Mucosa of stomach (tissue), 1 donor: ENCODE data around the gene RHBDF2.

Experiments used
- H3K27me3 ChIP-seq: one replicate; pipeline ENCODE4 v1.7.0; 2013; ENCODE audit warnings: mild to moderate bottlenecking, low read length; ENCODE audit not compliant: control insufficient read depth, insufficient read depth
- H3K36me3 ChIP-seq: one replicate; pipeline ENCODE4 v1.7.0; 2013; ENCODE audit warnings: low read length; ENCODE audit not compliant: control insufficient read depth, insufficient read depth
- H3K4me1 ChIP-seq: one replicate; pipeline ENCODE4 v1.7.0; 2013; ENCODE audit warnings: mild to moderate bottlenecking, low read length; ENCODE audit not compliant: control insufficient read depth, insufficient read depth
- H3K4me3 ChIP-seq: one replicate; pipeline ENCODE4 v1.7.0; 2013; ENCODE audit warnings: low read length
- H3K9ac ChIP-seq: one replicate; pipeline ENCODE4 v1.7.0; 2013; ENCODE audit warnings: mild to moderate bottlenecking, low read length, moderate library complexity
- H3K9me3 ChIP-seq: one replicate; pipeline ENCODE4 v1.7.0; 2013; ENCODE audit warnings: mild to moderate bottlenecking, low read length, moderate library complexity; ENCODE audit not compliant: control insufficient read depth
- donor health status: Pancreatic carcinoma.

RHBDF2 gene

DNA sequence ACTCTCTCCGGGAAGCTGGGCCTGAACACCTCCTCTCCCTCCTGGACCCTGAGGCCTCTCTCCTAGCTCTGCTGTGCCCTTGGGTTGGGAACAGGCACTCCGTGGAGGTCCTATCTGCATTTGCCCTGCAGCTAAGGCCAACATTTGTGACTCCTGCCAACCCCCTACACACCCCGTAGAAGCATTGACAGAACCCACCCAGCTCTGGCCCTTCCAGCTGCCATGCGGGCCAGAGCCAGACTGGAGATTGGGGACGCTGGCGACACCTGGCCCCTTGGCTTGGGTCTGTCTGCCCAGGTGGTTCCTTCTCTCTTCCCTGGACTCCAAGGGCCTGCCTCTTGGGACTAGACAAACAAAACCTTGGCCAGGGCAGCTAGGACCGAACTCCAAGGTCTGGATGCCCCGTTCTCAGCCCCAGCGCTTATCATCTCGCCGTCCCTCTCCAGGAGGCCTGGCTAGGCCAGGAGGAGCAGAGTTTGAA is 644 bp upstream of the RHBDF2 start:
- peak overlapping the region; percentile 47 for H3K4me3 ChIP-seq
- peaks cover 4% of the 10 kb centered on the region for H3K27me3 ChIP-seq
- H3K9me3 ChIP-seq = no peaks in the 10 kb centered on the region
- H3K4me1 ChIP-seq = peaks cover 47% of the 10 kb centered on the region
- no peaks in the 10 kb centered on the region for H3K36me3 ChIP-seq
- H3K9ac ChIP-seq = peak overlapping the region; percentile 41

DNA sequence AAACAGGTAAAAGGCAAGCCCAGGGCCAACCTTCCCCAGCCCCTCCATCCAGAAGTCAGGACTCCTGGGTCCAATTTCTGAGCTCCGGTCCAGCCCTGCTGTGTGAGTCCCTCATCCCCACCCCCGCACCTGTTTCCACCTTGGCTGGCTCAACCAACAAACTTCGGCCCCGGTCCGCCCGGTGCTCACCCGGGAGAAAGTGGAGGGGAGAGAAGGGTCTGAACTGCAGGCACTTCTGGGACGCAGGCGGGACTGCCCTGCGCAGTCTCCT is 541 bp downstream of the RHBDF2 start:
- Histone ChIP-seq H3K9ac (peak overlapping the region; percentile 78), H3K4me3 (peak overlapping the region; percentile 33), H3K4me1 (peaks cover 42% of the 10 kb centered on the region)

DNA sequence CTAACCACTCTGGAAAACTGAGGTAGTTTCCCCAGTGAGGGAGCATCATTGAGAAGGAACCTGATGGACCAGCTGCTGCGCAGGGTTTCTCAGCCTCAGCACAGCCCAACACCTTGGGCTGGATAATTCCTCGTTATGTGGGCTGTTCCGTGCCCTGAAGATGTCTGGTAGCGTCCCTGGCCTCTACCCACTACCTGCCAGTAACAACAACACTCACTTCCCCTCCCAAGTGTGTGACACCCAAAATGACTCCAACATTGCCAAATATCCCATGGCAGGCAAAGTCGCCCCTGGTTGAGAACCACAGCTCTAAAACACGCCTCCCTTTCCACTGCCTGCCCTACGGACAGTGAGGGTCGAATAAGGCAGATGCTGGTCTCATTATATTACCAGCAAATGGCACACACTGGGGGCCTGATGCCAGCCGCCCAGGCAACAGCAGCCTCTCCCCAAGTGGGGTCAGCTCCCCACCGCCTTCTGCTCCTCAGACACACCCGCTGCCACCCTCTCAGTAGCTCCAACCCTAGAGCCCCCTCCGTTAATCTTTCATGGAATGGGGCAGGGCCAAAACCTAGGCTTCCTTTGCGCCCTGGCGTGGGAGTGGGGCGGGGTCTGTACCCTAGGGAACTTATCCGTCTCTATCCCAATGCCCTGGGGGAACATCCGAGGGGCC is 1.0 kb downstream of the RHBDF2 start:
- no peaks in the 10 kb centered on the region for H3K36me3 ChIP-seq
- peak overlapping the region; percentile 33 for H3K4me3 ChIP-seq
- peaks cover 42% of the 10 kb centered on the region for H3K4me1 ChIP-seq
- H3K27me3 ChIP-seq = no peaks in the 10 kb centered on the region
- H3K9ac ChIP-seq = peak overlapping the region; percentile 78
- H3K9me3 ChIP-seq = no peaks in the 10 kb centered on the region

More for the DNA sequence above, 541 bp downstream of the RHBDF2 start:
- no peaks in the 10 kb centered on the region for H3K27me3 ChIP-seq
- H3K9me3 ChIP-seq = no peaks in the 10 kb centered on the region
- no peaks in the 10 kb centered on the region for H3K36me3 ChIP-seq

DNA sequence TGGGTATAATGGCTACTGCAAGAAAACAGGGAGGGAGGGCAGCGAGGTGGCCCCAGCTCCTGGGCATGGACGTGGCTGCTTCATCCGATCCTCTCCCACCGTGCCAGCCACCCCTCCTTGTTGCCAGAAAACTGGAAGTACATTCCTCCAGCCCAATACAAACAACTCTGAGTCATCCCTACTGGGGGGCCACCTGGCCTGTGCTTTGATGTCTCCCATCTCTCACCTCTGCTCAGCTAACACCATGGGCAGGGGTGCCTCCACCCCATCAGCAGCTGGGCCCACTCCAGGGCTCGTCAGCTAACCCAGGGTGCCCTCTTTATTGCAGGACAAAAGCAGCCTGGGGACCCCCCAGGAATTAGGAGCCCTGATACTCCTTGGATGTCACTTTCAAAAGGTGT is 2.0 kb downstream of the RHBDF2 start:
- Histone ChIP-seq H3K9ac (no peak overlapping the region), H3K36me3 (no peaks in the 10 kb centered on the region), H3K27me3 (no peaks in the 10 kb centered on the region), H3K4me1 (peaks cover 42% of the 10 kb centered on the region), H3K9me3 (no peaks in the 10 kb centered on the region), H3K4me3 (no peak overlapping the region)

DNA sequence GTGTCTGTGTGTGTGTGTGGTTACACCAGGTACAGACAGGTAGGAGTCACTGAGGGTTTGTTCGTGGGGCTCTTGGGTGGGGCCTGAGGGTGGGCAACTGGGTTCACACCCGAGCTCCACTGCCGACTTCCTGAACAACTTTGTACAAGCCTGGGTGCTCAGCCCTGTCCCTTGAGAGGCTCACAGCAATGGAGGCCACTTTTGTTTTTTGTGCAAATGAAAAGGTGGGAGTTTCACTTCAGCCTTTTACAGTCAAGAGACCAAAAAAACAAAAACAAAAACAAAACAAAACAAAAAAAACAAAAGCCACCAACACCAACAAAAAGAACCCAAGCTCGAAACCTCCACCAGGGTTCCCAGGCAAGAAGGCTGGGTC is 2.4 kb downstream of the RHBDF2 start:
- Histone ChIP-seq H3K4me3 (no peak overlapping the region), H3K27me3 (no peaks in the 10 kb centered on the region), H3K9ac (peak overlapping the region; percentile 52), H3K9me3 (no peaks in the 10 kb centered on the region), H3K4me1 (peaks cover 45% of the 10 kb centered on the region), H3K36me3 (no peaks in the 10 kb centered on the region)

DNA sequence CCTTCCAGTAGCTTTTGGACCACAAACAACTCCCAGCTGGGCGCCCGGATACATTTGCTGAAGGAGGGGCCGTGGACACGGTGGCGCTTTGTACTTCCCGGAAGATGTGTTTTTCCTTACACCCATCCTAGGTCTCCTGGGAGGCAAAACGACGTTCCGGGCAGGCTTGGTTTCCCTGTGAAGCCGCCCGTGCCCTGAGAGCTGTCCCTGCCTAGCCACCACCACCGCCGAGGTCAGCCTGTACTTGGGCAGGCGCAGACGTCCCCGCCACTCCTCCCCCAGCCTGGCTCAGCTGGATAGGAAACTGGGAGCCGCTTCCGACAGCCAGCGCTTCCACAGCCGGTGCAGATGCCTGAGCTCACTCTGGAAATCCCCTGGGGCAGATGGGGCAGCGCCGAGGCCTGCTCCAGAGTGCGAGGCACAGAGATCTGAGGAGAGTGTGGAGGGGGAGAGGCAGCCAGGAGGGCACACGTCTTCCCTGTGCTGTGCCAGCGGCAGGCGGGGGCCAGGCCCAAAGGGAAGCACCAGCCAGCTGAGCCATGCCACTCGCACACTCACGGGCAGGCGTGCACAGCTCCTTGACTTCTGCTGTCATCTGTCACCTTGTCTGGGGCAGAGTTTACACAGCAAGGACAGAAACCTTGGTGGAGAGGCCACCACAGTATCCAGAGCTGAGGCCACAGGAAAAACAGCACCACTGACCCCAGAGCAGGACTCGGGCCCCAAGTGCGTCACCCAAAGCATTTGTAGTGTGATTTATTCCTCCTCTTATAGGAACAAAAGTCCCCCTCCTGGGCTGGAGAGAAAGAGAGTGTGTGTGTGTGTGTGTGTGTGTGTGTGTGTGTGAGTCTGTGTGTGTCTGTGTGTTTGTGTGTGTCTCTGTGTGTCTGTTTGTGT is 3.0 kb downstream of the RHBDF2 start:
- Histone ChIP-seq H3K9ac (peak overlapping the region; percentile 52), H3K27me3 (no peaks in the 10 kb centered on the region), H3K9me3 (no peaks in the 10 kb centered on the region), H3K36me3 (no peaks in the 10 kb centered on the region), H3K4me3 (peak overlapping the region; percentile 6), H3K4me1 (peaks cover 52% of the 10 kb centered on the region)

DNA sequence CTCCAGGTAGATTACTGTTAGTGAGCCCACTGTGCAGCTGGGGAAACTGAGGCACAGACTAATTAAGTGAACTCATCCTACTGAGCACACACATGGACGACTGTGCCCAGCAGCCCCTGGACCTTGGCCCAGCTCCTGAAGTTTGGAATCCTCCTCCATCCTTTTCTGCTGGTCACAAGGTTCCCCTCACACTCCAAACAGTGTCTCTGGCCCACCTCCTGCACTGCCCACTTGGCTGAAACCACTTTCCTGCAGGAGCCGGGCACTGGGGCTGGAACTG is 3.6 kb downstream of the RHBDF2 start:
- peak overlapping the region; percentile 52 for H3K9ac ChIP-seq
- peaks cover 57% of the 10 kb centered on the region for H3K4me1 ChIP-seq
- H3K9me3 ChIP-seq = no peaks in the 10 kb centered on the region
- H3K36me3 ChIP-seq = no peaks in the 10 kb centered on the region
- H3K4me3 ChIP-seq = no peak overlapping the region
- H3K27me3 ChIP-seq = no peaks in the 10 kb centered on the region

DNA sequence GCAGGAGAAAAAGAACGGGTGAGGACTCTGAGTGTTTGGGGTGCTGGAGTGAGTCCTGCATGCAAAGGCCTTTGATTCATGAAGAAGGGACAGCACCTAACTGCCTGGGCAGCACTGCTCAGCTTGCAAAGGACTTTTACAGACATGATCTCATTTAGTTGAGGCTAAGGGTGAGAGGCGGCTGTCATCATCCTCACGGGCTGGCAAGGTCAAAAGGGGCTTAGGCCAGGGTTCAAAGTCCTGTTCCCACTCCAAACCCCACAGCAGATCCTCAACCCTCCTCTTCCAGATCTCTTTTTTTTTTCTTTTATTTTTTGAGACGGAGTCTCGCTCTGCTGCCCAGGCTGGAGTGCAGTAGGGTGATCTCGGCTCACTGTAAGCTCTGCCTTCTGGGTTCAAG is 4.8 kb downstream of the RHBDF2 start:
- Histone ChIP-seq H3K4me3 (no peak overlapping the region), H3K9ac (no peak overlapping the region), H3K9me3 (no peaks in the 10 kb centered on the region), H3K27me3 (no peaks in the 10 kb centered on the region), H3K36me3 (no peaks in the 10 kb centered on the region), H3K4me1 (peaks cover 62% of the 10 kb centered on the region)

DNA sequence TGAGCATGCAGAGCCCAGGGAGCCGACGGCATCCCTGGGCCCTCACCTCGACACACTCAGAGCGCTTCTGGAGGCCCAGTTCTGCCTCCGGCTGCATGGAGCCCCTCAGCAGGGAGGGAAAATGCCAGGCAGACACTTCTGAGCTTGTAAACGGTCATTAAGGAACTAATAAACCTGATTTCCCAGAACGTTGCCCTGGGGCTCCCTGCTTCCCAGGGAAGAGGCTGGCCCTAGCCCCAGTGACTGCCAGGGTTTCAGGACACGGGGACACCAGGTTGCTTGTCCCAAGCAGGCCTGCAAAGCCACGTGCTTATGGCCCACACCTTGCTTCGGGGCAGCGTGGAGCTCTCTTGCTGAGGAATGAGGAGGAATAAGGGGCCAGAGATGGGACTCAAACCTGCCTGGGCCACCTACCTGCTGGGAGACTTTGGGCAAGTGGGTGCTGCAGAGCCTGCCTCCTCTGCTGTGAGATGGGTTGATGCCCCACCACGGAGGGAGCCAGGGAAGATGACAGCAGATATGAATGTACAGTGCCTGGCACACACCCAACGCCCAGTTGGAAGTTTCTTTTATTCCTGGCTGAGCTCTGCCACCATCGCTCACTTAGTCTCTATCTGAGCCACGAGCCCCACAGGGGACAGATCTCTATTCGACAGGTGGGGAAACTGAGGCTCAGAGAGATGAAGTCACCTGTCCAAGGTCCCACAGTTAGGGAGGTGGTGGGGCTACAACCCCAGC is 5.4 kb downstream of the RHBDF2 start:
- Histone ChIP-seq H3K4me3 (no peak overlapping the region), H3K4me1 (peaks cover 67% of the 10 kb centered on the region), H3K9ac (no peak overlapping the region), H3K36me3 (no peaks in the 10 kb centered on the region), H3K27me3 (no peaks in the 10 kb centered on the region), H3K9me3 (no peaks in the 10 kb centered on the region)

DNA sequence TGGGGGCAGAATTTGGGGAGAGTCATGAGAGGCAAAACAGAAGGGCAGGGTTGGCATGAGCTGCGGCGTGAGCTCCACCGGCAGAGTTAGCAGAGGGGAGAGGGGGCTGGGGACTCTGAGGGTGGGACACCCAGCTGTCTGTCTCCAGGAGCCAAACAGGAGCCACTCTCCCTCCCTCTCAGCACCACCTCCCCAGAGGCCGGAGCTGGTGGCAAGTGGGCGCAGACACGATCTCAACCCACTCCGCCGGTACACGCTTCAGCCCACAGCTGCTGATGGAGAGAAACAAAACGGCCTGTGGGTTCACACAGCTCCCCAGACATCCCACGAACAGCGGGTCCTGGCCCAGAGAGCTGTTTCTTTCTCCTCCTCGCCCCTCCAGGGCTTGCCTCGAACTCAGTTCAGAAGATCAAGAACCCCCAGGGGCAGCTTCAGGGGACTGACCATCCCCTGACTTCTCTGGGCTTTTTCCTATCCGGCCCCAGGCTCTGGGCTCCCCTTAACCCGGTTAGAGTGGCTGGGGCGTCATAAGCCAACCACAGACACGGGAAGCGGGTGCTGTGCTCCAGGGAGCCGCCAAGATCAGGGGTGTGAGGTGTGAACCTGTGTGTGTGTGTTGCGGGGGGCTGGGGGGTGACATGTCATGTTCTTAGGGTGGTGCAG is 7.6 kb downstream of the RHBDF2 start:
- Histone ChIP-seq H3K36me3 (no peaks in the 10 kb centered on the region), H3K9me3 (no peaks in the 10 kb centered on the region), H3K4me1 (peaks cover 55% of the 10 kb centered on the region), H3K4me3 (no peak overlapping the region), H3K27me3 (no peaks in the 10 kb centered on the region), H3K9ac (peak overlapping the region; percentile 54)

DNA sequence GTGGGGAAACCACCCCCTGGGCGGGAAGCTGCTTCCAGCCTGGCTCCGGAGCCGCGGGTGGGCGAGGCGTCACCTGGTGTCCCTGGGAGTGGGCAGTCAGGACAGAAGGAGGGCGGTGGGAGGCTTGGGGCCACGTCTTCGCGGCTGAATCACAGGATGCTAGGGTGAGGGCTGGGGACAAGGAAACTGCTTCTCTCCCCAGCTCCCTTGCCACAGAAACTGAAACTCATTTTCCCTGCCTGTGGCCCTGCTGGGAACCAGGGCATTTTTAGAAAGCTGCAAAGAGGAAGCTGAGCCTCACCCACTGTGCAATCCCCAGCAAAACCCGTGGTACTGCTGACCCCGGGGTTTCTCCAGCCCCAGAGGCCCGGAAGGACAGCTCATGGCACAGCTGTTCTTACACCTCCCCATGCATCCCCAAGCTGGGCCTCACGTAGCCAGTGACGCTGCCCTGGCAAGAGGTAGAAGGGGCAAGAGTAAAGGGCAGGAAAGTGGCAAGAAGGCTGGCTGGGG is 8.2 kb downstream of the RHBDF2 start:
- Histone ChIP-seq H3K9ac (peak overlapping the region; percentile 54), H3K4me3 (no peak overlapping the region), H3K36me3 (no peaks in the 10 kb centered on the region), H3K4me1 (peaks cover 49% of the 10 kb centered on the region), H3K9me3 (no peaks in the 10 kb centered on the region), H3K27me3 (no peaks in the 10 kb centered on the region)
